ENCODE measurements around the gene HOXC6.

HOXC6 gene

DNA sequence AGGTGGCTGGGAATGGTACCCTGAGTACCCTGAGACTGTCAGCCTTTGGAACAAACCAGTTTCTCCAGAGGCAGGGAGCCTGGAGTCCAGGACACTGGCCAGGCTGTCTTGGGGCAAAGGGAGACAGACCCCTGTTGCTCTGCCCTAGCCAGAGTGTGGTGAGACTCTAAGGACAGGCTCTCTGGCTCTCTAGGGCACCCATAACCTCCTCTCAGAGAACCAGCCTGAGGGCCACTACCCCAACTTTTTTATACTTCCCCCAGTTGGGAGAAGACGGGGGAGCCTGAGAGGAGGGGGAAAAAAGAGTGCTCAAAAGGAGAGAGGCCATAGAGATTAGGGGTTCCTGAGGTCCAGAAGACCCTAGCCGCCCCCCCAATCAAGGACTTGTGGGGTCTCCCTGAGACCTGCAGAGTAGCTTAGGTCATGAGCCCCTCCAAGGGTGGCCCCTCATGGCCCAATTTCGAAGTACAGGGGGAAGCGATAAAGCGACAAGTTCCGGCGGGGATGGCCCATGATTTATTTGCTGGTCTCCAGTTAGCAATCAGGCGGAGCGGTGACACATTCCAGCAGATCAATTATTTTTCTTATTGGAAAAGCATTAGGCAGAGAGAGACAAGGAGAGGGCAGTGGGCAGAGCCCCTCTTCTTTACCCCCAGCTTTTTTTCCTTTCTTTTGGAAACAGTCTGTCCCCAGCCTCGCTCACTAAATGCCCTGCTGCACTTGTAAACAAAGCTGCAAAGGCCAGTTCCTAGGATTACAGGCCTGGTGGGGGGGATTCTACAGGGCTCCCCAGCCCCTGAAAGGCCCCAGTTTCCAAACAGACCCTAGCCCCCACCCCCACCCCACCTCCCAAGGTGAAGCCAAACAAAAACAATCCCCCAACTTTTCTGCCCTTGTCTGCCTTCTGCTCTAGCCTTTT, 17.9 kb upstream of the HOXC6 start:
- Histone ChIP-seq H3K36me3 (ENCODE audit: control insufficient read depth in 2 of 2, insufficient read depth in 2 of 2, low read length in 2 of 2) (no peaks in the 10 kb centered on the region), H3K4me1 (ENCODE audit: control insufficient read depth in 2 of 2, insufficient read depth in 2 of 2, low read length in 2 of 2) (peaks cover 4 to 5% of the 10 kb centered on the region in 2 donors), H3K4me3 (ENCODE audit: low read length in 2 of 2) (no peak overlapping the region), H3K9me3 (ENCODE audit: control insufficient read depth in 2 of 2, low read length in 2 of 2) (no peaks in the 10 kb centered on the region), H3K27me3 (ENCODE audit: control insufficient read depth in 2 of 2, insufficient read depth in 2 of 2, low read length in 2 of 2) (peaks cover 81 to 83% of the 10 kb centered on the region in 2 donors), H3K27ac (ENCODE audit: low read depth in 2 of 2, low read length in 2 of 2) (no peak overlapping the region), H3K9ac (ENCODE audit: low read depth in 1 of 2, low read length in 2 of 2) (no peak overlapping the region)

DNA sequence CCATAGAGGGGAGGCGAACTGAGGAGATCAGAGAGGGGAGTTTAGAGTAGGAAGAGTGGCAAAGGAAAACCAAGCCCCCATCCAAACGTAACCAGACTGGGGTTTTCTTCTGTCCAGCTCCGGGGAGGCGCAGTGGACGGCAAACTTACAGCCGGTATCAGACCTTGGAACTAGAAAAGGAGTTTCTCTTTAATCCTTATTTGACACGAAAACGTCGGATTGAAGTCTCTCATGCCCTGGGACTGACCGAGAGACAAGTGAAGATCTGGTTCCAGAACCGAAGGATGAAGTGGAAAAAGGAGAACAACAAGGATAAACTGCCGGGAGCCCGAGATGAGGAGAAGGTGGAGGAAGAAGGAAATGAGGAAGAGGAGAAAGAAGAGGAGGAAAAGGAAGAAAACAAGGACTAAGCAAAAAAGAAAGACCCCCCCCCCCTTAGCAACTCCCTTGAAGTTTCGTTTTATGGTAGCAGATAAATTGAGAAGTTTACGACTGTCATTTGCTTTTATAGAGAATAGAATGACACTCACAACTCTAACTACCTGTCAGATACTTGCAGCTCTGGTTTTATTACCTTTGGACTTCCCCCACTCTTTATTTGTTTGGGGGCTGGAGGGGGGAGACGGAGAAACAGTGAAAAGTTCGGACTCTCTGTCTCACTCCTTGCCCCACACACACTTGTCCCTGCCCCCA, 17.1 kb upstream of the HOXC6 start:
- no peaks in the 10 kb centered on the region for H3K9me3 ChIP-seq (ENCODE audit: control insufficient read depth in 2 of 2, low read length in 2 of 2)
- no peak overlapping the region for H3K4me3 ChIP-seq (ENCODE audit: low read length in 2 of 2)
- peaks cover 83% of the 10 kb centered on the region in 2 donors for H3K27me3 ChIP-seq (ENCODE audit: control insufficient read depth in 2 of 2, insufficient read depth in 2 of 2, low read length in 2 of 2)
- H3K36me3 ChIP-seq (ENCODE audit: control insufficient read depth in 2 of 2, insufficient read depth in 2 of 2, low read length in 2 of 2): no peaks in the 10 kb centered on the region
- peaks cover 4 to 5% of the 10 kb centered on the region in 2 donors for H3K4me1 ChIP-seq (ENCODE audit: control insufficient read depth in 2 of 2, insufficient read depth in 2 of 2, low read length in 2 of 2)
- no peak overlapping the region for H3K9ac ChIP-seq (ENCODE audit: low read depth in 1 of 2, low read length in 2 of 2)
- H3K27ac ChIP-seq (ENCODE audit: low read depth in 2 of 2, low read length in 2 of 2): no peak overlapping the region

DNA sequence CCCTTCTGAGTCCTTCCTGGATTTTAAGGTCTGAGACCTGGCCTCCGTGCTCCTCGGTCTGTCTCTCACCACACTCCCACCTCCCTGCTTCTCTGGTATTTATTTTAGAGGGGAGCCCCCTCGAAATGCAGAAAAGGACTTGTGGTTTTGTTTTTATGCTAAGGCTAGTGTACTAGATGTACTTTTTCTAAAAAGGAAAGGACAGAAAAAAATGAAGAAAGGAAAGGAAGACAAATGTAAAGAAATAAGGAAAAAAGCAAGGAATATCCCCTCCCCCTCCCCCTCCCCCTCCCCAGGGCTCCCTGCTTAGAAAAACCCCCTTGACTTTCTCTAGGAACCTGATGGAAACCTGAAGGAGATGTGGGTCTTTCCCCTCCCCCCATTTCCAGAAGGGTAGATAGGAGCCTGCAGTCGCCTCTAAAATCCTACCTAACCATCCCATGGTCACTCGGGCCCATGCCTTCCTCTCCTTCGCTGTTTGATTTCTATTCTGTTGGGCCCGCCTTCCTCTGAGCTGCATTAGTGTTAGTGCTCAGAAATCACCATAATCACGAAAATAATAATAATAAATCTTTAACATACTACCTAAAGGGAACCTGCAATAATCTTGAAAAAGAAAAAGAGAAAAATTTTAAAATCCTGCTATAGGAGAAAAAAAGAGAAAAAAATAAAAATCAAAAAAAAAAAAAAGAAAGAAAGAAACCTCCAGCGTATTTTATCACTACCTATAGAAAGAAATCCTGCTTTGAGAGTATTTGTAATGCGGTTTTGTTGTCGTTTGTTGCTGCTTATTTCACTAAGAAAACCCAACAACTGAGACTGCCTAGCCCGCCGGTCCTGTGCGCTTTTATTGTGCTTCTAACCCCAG, 16.3 kb upstream of the HOXC6 start:
- no peaks in the 10 kb centered on the region for H3K9me3 ChIP-seq (ENCODE audit: control insufficient read depth in 2 of 2, low read length in 2 of 2)
- peaks cover 0 to 2% of the 10 kb centered on the region in 2 donors for H3K4me1 ChIP-seq (ENCODE audit: control insufficient read depth in 2 of 2, insufficient read depth in 2 of 2, low read length in 2 of 2)
- H3K36me3 ChIP-seq (ENCODE audit: control insufficient read depth in 2 of 2, insufficient read depth in 2 of 2, low read length in 2 of 2): no peaks in the 10 kb centered on the region
- H3K27ac ChIP-seq (ENCODE audit: low read depth in 2 of 2, low read length in 2 of 2): no peak overlapping the region
- peaks cover 78% of the 10 kb centered on the region in 2 donors for H3K27me3 ChIP-seq (ENCODE audit: control insufficient read depth in 2 of 2, insufficient read depth in 2 of 2, low read length in 2 of 2)
- no peak overlapping the region for H3K4me3 ChIP-seq (ENCODE audit: low read length in 2 of 2)
- H3K9ac ChIP-seq (ENCODE audit: low read depth in 1 of 2, low read length in 2 of 2): no peak overlapping the region

DNA sequence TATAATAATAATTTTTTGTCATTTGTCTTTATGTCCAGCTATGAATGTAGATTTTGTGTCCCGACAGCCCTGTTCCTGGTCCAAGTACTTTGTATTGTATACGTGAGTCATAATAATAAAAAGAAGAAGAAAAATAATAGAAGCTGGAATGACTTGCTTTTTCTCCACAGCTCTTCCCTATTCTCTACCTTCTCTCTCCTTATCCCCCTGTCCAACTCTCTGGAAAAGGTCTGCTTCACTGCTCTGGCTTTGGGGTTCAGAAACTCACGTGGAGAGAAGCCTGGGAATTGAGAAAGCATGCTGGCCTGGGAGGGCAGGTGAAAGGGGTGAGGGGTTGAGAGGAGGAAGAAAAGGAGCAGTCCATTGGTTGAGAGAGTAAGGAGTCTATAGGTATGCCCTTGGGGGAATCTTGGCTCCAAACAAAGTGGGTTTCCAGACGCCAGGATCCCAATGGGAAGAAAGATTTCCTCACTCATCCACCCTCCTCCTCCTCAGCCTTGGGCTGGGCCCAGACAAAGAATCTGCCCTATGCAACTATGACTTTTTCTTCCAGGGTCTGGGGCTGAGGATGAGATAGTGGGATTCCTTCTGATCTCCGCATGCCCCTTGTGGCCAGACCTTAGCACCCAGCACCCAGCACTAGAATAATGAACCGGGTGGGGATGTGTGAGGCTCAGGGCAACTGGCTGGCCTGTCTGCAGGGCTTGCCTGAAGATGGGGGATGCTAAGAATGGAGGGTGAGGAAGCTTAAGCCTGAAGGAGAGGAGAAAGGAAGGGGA, 15.4 kb upstream of the HOXC6 start:
- Histone ChIP-seq H3K27me3 (ENCODE audit: control insufficient read depth in 2 of 2, insufficient read depth in 2 of 2, low read length in 2 of 2) (peaks cover 74 to 77% of the 10 kb centered on the region in 2 donors), H3K9me3 (ENCODE audit: control insufficient read depth in 2 of 2, low read length in 2 of 2) (no peaks in the 10 kb centered on the region), H3K4me1 (ENCODE audit: control insufficient read depth in 2 of 2, insufficient read depth in 2 of 2, low read length in 2 of 2) (peaks cover 2% of the 10 kb centered on the region in 2 donors), H3K9ac (ENCODE audit: low read depth in 1 of 2, low read length in 2 of 2) (no peak overlapping the region), H3K4me3 (ENCODE audit: low read length in 2 of 2) (no peak overlapping the region), H3K36me3 (ENCODE audit: control insufficient read depth in 2 of 2, insufficient read depth in 2 of 2, low read length in 2 of 2) (no peaks in the 10 kb centered on the region), H3K27ac (ENCODE audit: low read depth in 2 of 2, low read length in 2 of 2) (no peak overlapping the region)

DNA sequence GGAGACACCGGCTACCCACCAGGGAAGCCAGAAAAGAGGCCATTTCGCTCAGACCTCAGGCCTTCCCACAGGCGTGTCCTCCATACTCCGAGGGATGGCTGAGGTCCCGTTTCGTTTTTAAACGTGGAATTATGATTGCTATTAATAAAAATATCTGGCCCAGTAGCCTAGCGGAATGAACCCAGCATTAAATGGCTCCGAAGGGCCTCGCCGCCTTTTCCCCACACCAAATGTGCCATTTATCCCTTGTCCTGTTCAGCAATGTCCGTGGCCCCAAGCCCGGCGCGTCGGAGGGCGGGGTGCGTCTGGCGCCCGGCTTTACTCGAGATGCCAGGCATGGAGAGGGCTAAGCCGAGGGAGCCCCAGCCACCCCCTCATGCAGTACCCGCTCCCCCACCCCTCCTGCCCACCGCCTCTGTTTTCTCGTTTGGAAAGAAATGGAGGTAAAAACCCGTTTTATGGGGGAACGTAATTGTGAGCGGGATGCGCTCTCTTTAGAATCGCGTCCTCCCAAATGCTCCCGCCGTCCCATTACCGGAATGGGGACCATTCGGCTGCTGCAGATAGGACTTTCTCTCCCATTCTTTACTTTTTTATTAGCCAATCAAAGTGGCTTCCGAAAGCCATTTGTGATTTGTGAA, 13.7 kb upstream of the HOXC6 start:
- Histone ChIP-seq H3K9me3 (ENCODE audit: control insufficient read depth in 2 of 2, low read length in 2 of 2) (no peaks in the 10 kb centered on the region), H3K27ac (ENCODE audit: low read depth in 2 of 2, low read length in 2 of 2) (no peak overlapping the region), H3K36me3 (ENCODE audit: control insufficient read depth in 2 of 2, insufficient read depth in 2 of 2, low read length in 2 of 2) (no peaks in the 10 kb centered on the region), H3K4me1 (ENCODE audit: control insufficient read depth in 2 of 2, insufficient read depth in 2 of 2, low read length in 2 of 2) (peaks cover 2% of the 10 kb centered on the region in 2 donors), H3K9ac (ENCODE audit: low read depth in 1 of 2, low read length in 2 of 2) (no peak overlapping the region), H3K4me3 (ENCODE audit: low read length in 2 of 2) (no peak overlapping the region), H3K27me3 (ENCODE audit: control insufficient read depth in 2 of 2, insufficient read depth in 2 of 2, low read length in 2 of 2) (peaks cover 73 to 80% of the 10 kb centered on the region in 2 donors)

DNA sequence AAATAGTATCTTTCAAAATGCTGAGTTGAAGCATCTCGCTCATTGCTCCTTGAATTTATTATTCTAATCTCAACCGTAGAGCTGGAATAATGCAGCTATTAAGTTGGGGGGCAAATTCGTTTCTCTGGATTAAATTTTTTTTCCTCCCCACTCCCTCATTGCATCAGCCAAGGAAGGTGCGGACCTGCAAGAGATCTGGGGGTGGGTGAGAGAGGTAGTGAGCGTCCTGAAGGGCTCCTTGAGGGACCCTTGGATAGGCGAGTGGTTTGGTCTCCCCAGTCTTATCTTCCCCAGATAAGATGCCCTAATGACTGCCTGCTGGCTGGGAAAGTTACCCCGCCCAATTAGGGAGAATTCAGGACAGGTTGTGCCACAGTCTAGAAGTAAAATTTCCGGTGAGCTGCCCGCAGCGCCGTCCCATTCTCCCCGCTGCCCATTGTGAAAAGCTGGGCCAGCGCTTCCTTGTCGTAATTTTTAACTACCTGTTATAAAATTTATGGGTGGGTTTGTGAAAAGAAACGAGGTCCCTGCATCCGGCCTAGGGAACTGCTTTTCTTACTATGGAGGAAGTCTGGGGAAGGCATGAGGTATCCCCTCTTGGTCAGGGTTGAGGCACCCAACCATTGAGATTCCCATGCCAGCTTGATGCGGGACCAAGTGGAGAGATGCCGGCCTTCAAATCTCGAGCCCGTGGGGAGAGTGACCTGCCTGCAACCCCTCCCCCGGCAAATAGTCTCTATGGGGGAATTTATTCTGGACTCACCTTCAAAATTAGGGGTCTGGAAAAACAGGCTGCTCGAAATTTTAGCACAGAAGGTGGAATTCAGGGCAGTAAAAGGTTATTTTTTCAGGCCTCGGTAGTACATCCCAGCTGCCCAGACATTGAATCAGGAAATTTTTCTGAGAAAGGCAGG, 13.0 kb upstream of the HOXC6 start:
- Histone ChIP-seq H3K9ac (ENCODE audit: low read depth in 1 of 2, low read length in 2 of 2) (no peak overlapping the region), H3K27ac (ENCODE audit: low read depth in 2 of 2, low read length in 2 of 2) (no peak overlapping the region), H3K4me3 (ENCODE audit: low read length in 2 of 2) (no peak overlapping the region), H3K36me3 (ENCODE audit: control insufficient read depth in 2 of 2, insufficient read depth in 2 of 2, low read length in 2 of 2) (no peaks in the 10 kb centered on the region), H3K4me1 (ENCODE audit: control insufficient read depth in 2 of 2, insufficient read depth in 2 of 2, low read length in 2 of 2) (peaks cover 2% of the 10 kb centered on the region in 2 donors), H3K27me3 (ENCODE audit: control insufficient read depth in 2 of 2, insufficient read depth in 2 of 2, low read length in 2 of 2) (peaks cover 72 to 80% of the 10 kb centered on the region in 2 donors), H3K9me3 (ENCODE audit: control insufficient read depth in 2 of 2, low read length in 2 of 2) (no peaks in the 10 kb centered on the region)

DNA sequence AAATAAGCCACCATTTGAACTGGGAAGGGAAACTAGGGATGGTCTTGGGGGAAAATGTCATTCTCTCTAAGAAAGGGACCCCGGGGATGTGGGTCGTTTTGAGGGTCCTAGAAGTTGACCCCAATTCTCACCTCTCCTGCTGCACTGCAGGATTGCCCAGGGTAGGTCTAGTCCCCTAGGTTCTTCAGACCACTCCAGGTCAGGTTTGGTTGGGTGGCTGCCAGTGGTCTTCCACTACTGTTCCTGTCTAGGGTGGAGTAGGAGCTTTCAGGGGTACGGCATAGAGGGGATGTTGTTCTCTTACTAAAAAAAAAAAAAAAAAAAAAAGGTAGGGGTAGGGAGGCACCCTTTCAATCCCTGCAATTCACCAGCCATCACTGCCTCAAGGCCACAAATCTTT, 12.2 kb upstream of the HOXC6 start:
- Histone ChIP-seq H3K36me3 (ENCODE audit: control insufficient read depth in 2 of 2, insufficient read depth in 2 of 2, low read length in 2 of 2) (no peaks in the 10 kb centered on the region), H3K27ac (ENCODE audit: low read depth in 2 of 2, low read length in 2 of 2) (no peak overlapping the region), H3K27me3 (ENCODE audit: control insufficient read depth in 2 of 2, insufficient read depth in 2 of 2, low read length in 2 of 2) (peaks cover 70 to 79% of the 10 kb centered on the region in 2 donors), H3K4me1 (ENCODE audit: control insufficient read depth in 2 of 2, insufficient read depth in 2 of 2, low read length in 2 of 2) (peaks cover 2% of the 10 kb centered on the region in 2 donors), H3K4me3 (ENCODE audit: low read length in 2 of 2) (no peak overlapping the region), H3K9me3 (ENCODE audit: control insufficient read depth in 2 of 2, low read length in 2 of 2) (no peaks in the 10 kb centered on the region), H3K9ac (ENCODE audit: low read depth in 1 of 2, low read length in 2 of 2) (no peak overlapping the region)

DNA sequence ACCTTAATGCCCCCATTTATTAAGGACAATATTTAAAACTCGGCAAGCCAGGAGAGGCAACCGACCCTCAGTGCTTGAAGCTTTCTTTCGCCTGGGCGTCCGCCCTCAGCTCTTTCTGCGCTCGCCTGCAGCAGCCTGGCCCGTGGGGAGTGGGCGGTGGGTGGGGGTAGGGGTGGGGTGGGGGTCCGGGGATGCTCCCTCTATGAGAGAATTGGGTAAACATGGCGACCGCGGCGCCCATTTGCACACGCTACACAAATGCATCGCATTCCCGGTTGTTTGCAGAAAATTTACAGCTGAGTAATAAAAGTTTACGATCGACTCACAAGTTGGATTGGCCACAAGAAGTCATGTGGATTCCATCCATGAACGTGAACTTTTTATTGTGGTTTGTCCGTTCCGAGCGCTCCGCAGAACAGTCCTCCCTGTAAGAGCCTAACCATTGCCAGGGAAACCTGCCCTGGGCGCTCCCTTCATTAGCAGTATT, 11.7 kb upstream of the HOXC6 start:
- peaks cover 71 to 79% of the 10 kb centered on the region in 2 donors for H3K27me3 ChIP-seq (ENCODE audit: control insufficient read depth in 2 of 2, insufficient read depth in 2 of 2, low read length in 2 of 2)
- no peak overlapping the region for H3K4me3 ChIP-seq (ENCODE audit: low read length in 2 of 2)
- H3K36me3 ChIP-seq (ENCODE audit: control insufficient read depth in 2 of 2, insufficient read depth in 2 of 2, low read length in 2 of 2): no peaks in the 10 kb centered on the region
- no peaks in the 10 kb centered on the region for H3K9me3 ChIP-seq (ENCODE audit: control insufficient read depth in 2 of 2, low read length in 2 of 2)
- H3K4me1 ChIP-seq (ENCODE audit: control insufficient read depth in 2 of 2, insufficient read depth in 2 of 2, low read length in 2 of 2): peaks cover 0 to 2% of the 10 kb centered on the region in 2 donors
- H3K9ac ChIP-seq (ENCODE audit: low read depth in 1 of 2, low read length in 2 of 2): no peak overlapping the region
- no peak overlapping the region for H3K27ac ChIP-seq (ENCODE audit: low read depth in 2 of 2, low read length in 2 of 2)

All from mucosa of rectum (tissue), 2 donors.